Measurements from ENCODE around the gene KIAA0232.

- no peak for TF ChIP-seq GLIS3 (CRISPR knock-in tag; IDR thresholded peaks at IDR 0.05)
- no peak for TF ChIP-seq ZFP3 (CRISPR knock-in tag; IDR thresholded peaks at IDR 0.05)
- no peak for TF ChIP-seq PATZ1 (CRISPR knock-in tag; IDR thresholded peaks at IDR 0.05; ENCODE audit: borderline replicate concordance)
- TF ChIP-seq SNAI2 (CRISPR knock-in tag; IDR thresholded peaks at IDR 0.05), result no peak
- TF ChIP-seq ISL1 (CRISPR knock-in tag; IDR thresholded peaks at IDR 0.05), result no peak
- TF ChIP-seq TOX (CRISPR knock-in tag; IDR thresholded peaks at IDR 0.05; ENCODE audit: borderline replicate concordance), result no peak
- no peak for TF ChIP-seq CREB5 (CRISPR knock-in tag; IDR thresholded peaks at IDR 0.05; ENCODE audit: low read depth)
- no peak for TF ChIP-seq ARNTL (CRISPR knock-in tag; IDR thresholded peaks at IDR 0.05; ENCODE audit: borderline replicate concordance, low read depth)
- TF ChIP-seq RARB (CRISPR knock-in tag; IDR thresholded peaks at IDR 0.05), result no peak
- TF ChIP-seq PPARA (CRISPR knock-in tag; IDR thresholded peaks at IDR 0.05; ENCODE audit: borderline replicate concordance), result no peak
Measured at GRCh38 chr4:6868386-6868785, 85.9 kb downstream of the KIAA0232 start.

Data from SK-N-SH treated with all-trans-retinoic acid at 6 μM for 48 hours (cell line).